Fibroblast of skin of scalp (primary cell): ENCODE data around the gene MAST2.
"Not testable (repeated sequence)": the region's sequence is repeated elsewhere in the genome, so short reads cannot be mapped to it uniquely, and the experiment has no call there.

ENCODE experiments used
- DNase-seq: peaks from one replicate; pipeline ENCODE4 v3.0.0-alpha.2; 2013

Gene MAST2

GRCh38 chr1:45814776-45815175 lies 11.4 kb downstream of the MAST2 start:
- no peak for DNase-seq

- DNase-seq: no peak
Observed at GRCh38 chr1:45815667-45816458, 12.5 kb downstream of the MAST2 start.

GRCh38 chr1:45820173-45820572 lies 16.8 kb downstream of the MAST2 start:
- DNase-seq: no peak

- DNase-seq: no peak
Observed at GRCh38 chr1:45820788-45821187, 17.4 kb downstream of the MAST2 start.

DNA sequence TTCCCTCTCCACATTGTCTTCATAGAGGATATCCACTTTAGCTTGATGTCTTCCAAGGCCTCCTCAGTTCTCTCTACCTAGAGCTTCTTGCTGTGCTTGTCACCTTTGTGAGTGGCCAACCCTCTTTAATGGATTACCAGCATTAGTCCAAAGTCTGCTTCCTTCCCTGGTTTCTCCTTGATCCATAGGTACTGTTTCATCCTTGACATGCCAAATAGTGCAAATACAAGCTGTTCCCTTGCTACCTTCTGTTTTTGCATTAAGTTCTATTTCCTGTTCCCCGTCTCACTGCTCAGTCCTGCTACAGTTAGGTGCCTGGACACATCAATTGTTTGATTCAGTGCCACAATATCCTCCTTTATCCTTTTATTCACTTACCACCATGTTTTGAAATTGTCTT lies 19.2 kb downstream of the MAST2 start:
- no peak for DNase-seq

GRCh38 chr1:45824607-45825006 lies 21.2 kb downstream of the MAST2 start:
- DNase-seq: no peak

DNA sequence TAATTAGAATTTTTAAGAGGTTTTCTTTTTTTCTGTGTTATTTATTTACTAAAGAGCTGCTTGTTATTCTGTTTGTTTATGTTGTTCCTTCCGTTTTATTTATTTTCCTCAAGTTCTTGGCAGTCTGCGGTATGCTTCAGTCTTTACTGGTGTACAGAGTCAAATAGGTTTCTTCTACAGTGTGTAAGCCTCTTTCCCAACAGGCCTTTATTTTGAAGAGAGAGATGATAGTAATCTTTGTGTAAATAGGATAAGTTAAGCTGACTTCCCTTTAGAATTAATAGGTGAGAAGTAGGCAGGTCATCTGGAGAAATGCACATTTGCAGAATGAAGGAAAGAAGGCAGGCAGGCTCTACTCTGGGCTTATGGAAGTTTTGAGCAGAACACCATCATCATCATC lies 23.8 kb downstream of the MAST2 start:
- DNase-seq: no peak

GRCh38 chr1:45828841-45829240 lies 25.4 kb downstream of the MAST2 start:
- DNase-seq: no peak

DNA sequence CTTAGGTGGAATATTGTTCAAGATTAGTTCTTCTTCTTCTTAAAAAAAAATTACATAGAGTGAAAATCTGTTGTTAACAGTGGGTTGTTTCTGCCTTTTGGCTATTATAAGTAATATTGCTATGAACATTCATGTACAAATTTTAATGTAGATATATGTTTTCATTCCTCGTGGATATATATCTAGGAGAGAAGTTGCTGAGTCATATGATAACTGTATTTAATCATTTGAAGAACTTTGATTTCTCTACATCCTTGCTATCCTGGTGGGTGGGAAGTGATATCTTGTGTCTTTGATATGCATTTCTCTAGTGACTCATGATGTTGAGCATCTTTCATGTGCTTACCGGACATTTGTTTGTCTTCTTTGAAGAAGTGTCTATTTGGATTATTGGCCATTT lies 29.9 kb downstream of the MAST2 start:
- DNase-seq: peak; percentile 8

DNA sequence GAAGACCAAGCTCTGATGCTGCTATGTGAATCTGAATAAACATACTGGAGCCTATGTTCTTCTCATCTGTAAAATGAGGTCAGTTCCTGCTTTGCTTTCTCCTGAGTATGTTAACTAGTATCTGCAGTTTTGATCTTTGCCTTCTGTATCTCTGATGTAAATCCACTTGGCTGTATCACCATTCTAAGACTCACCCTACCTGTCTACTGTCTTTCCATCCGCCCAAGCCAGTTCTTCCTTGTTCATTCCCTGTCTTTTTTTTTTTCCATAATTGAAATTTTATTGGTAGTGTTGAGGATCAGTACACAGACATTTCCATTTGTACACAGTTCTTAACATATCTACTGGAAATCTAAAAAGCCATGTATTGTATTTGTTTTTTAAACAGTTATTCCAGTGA lies 31.3 kb downstream of the MAST2 start:
- DNase-seq: no peak

- no peak for DNase-seq
Observed at GRCh38 chr1:45836451-45836850, 33.0 kb downstream of the MAST2 start.

DNA sequence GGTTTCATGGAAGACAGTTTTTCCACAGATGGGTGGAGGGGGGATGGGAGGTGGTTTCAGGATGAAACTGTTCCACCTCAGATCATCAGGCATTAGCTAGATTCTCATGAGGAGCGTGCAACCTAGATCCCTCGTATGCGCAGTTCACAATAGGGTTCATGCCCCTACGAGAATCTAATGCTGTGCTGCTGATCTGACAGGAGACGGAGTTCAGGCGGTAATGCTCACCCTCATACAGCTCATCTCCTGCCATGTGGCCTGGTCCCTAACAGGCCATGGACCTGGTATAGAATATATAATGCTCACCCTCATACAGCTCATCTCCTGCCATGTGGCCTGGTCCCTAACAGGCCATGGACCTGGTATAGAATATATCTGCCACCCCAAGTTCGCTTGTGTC lies 33.4 kb downstream of the MAST2 start:
- DNase-seq: not testable (repeated sequence)

DNA sequence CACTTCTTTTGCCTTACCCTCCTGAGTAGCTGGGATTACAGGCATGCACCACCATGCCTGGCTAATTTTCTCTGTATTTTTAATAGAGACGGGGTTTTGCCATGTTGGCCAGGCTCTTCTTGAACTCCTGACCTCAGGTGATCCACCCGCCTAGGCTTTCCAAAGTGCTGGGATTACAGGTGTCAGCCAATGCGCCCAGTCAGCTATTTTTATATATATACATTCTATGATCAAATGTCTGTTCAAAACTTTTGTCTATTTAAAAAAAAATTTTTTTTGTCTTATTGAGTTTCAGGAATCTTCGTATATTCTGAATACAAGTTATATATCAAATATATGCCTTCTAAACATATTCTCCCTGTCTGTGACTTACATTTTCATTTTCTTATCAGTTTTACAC lies 34.9 kb downstream of the MAST2 start:
- not testable (repeated sequence) for DNase-seq

DNA sequence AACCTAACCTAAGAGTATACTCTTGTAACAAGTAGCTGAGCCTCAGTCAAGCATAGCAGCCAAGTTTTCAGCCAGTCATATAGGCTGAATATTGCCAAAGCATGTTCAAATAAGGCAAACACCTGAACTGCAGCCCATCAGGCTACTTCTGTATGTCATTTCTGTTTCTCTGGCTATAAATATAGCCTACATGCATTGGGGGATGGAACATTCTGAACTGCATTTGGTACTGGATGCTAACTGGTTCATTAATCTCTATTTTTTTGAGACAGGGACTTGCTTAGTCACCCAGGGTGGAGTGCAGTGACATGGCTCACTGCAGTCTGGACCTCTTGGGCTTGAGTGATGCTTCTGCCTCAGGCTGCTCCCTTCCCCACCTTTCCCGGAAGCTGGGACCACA lies 37.3 kb downstream of the MAST2 start:
- peak; percentile 40 for DNase-seq

- no peak for DNase-seq
Observed at GRCh38 chr1:45842786-45843185, 39.4 kb downstream of the MAST2 start.

- peak; percentile 32 for DNase-seq
Observed at GRCh38 chr1:45843474-45843905, 40.1 kb downstream of the MAST2 start.

GRCh38 chr1:45844000-45844399 lies 40.6 kb downstream of the MAST2 start:
- DNase-seq: not testable (repeated sequence)

DNA sequence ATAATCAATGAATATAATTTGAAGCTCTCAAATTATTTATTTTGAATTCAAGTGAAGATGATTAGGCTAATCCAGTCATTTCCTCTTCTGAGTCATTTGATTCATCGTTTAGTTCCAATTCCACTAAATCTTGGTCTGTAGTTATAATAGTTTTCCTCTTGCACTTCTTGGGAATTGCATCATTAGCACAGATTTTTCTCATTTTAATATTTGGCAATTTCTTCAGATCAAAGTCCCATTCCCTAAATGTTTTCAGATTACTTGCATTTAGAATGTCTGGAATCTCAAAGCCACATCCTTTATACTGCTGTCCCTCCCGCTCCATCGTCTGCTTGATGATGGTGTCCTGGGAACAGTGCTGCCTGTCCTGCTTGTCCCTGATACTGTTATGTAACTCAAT lies 43.5 kb downstream of the MAST2 start:
- peak; percentile 88 for DNase-seq

- no peak for DNase-seq
Observed at GRCh38 chr1:45848097-45848496, 44.7 kb downstream of the MAST2 start.

GRCh38 chr1:45848714-45849113 lies 45.3 kb downstream of the MAST2 start:
- DNase-seq: peak; percentile 15

GRCh38 chr1:45850017-45850416 lies 46.6 kb downstream of the MAST2 start:
- no peak for DNase-seq

- DNase-seq: no peak
Observed at GRCh38 chr1:45854724-45855123, 51.3 kb downstream of the MAST2 start.

DNA sequence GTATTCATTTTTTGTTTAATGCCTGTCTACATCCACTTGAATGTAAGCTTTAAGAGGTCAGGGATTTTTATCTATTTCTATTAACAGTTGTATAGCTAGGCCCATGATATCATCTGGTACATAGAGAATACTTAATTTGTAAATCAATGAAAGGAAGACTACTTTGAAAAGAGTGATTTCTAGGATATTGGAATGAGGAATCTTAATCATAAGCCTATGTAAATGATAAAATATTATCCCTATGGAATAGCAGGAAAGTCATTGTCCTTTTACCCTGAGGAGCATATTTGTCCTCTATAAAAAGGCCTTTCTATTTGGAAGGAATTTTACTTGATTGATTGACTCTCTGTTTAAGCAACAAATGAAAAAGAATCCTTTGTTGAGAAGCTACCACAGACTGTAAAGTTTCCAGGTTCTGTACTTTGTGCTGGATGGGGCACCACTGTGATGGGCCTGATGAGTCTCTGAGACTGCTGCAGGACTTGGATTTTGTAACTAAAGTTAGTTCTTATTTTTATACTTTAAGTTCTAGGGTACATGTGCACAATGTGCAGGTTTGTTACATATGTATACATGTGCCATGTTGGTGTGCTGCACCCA lies 53.8 kb downstream of the MAST2 start:
- no peak for DNase-seq

DNA sequence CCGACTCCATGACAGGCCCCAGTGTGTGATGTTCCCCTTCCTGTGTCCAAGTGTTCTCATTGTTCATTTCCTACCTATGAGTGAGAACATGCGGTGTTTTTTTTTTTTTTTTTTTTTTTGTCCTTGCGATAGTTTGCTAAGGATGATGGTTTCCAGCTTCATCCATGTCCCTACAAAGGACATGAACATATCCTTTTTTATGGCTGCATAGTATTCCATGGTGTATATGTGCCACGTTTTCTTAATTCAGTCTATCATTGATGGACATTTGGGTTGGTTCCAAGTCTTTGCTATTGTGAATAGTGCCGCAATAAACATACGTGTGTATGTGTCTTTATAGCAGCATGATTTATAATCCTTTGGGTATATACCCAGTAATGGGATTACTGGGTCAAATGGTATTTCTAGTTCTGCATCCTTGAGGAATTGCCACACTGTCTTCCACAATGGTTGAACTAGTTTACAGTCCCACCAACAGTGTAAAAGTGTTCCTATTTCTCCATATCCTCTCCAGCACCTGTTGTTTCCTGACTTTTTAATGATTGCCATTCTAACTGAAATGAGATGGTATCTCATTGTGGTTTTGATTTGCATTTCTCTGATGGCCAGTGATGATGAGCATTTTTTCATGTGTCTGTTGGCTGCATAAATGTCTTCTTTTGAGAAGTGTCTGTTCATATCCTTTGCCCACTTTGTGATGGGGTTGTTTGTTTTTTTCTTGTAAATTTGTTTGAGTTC lies 54.5 kb downstream of the MAST2 start:
- DNase-seq: not testable (repeated sequence)
